Ascending aorta (tissue), 2 donors: ENCODE results near the gene DNAJC6. TPM values are rescaled to one million over a fixed set of nuclear protein-coding genes. Genes with fewer than 3 reads are reported as not detected.

Experiments
- DNase-seq, 2 donors: peaks; one replicate each; pipeline ENCODE4 v3.0.0-alpha.2; 2019; ENCODE audit warnings: low spot score in 2 of 2
- H3K27ac ChIP-seq, 2 donors: fragments of 200-600 bp; sonication (generic); one replicate each; pipeline ENCODE4 v1.5.1; 2016 to 2017; ENCODE audit warnings: mild to moderate bottlenecking in 1 of 2
- H3K27me3 ChIP-seq: fragments of 200-600 bp; sonication (generic); one replicate; pipeline ENCODE4 v1.5.1; 2017
- H3K36me3 ChIP-seq, 2 donors: fragments of 200-600 bp; sonication (generic); one replicate each; pipeline ENCODE4 v1.5.1; 2016
- H3K4me1 ChIP-seq, 2 donors: fragments of 200-600 bp; sonication (generic); one replicate each; pipeline ENCODE4 v1.5.1; 2016 to 2017; ENCODE audit warnings: mild to moderate bottlenecking in 1 of 2
- H3K4me3 ChIP-seq, 2 donors: fragments of 200-600 bp; sonication (generic); one replicate each; pipeline ENCODE4 v1.5.1; 2016 to 2017; ENCODE audit warnings: mild to moderate bottlenecking in 1 of 2
- H3K9me3 ChIP-seq, 2 donors: fragments of 200-600 bp; sonication (generic); one replicate each; pipeline ENCODE4 v1.5.1; 2016
- intact Hi-C: fragments of 100-400 bp; cut with DNase I; formaldehyde crosslinking; loops from one replicate; pipeline ENCODE4 v1.15.1; 2023
- total RNA-seq: library from RNA; depleted of rRNA; stranded (reverse); fragments of >200 nt; gene quantifications from one replicate; pipeline ENCODE4 v1.1.0, GENCODE V29; 2016
- TF ChIP-seq, protein P1 (sequence below), 3 experiments: fragments of 200-600 bp in 2 of 3; fragments of 450-650 bp in 1 of 3; sonication (generic) in 2 of 3; IDR thresholded peaks; one replicate each; pipeline ENCODE4 v1.5.1; 2016 to 2019; ENCODE audit warnings: antibody characterized with exemption in 3 of 3, mild to moderate bottlenecking in 1 of 3, moderate library complexity in 1 of 3

Gene DNAJC6
- total RNA-seq, 1 donor from 2014 or later, result 0.21 TPM

DNA sequence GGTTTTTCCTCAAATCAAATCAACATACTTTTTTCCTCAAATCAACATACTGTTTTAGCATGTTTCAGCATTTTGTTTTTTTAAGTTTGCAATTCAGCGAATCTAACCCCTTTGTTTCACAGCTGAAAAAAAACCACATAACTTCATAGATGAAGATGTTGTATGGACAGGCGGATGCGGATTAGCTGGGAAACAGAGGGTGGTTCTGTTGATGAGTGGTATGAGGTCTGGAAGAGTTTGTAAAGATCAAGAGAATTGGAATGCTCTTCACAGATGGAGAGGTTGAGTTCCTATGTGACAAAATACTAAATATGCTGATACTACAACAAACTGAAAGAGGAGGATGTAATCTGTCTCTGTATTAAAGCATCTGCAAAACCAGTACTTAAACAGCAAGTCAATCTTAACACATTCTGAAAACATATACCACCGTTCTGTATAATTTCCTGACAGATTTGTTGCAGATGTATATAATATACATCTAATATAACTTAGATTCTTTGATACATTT is 100.5 kb downstream of the DNAJC6 start:
- DNase-seq, result no peak
- Histone ChIP-seq H3K36me3 (no peaks in the 10 kb centered on the region), H3K4me1 (no peaks in the 10 kb centered on the region), H3K27me3 (no peaks in the 10 kb centered on the region), H3K9me3 (no peaks in the 10 kb centered on the region), H3K27ac (no peak overlapping the region), H3K4me3 (no peak overlapping the region)
- TF ChIP-seq, protein P1, sequence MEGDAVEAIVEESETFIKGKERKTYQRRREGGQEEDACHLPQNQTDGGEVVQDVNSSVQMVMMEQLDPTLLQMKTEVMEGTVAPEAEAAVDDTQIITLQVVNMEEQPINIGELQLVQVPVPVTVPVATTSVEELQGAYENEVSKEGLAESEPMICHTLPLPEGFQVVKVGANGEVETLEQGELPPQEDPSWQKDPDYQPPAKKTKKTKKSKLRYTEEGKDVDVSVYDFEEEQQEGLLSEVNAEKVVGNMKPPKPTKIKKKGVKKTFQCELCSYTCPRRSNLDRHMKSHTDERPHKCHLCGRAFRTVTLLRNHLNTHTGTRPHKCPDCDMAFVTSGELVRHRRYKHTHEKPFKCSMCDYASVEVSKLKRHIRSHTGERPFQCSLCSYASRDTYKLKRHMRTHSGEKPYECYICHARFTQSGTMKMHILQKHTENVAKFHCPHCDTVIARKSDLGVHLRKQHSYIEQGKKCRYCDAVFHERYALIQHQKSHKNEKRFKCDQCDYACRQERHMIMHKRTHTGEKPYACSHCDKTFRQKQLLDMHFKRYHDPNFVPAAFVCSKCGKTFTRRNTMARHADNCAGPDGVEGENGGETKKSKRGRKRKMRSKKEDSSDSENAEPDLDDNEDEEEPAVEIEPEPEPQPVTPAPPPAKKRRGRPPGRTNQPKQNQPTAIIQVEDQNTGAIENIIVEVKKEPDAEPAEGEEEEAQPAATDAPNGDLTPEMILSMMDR (IDR thresholded peaks at IDR 0.05), result no peak
- intact Hi-C loops, result no loop called here

DNA sequence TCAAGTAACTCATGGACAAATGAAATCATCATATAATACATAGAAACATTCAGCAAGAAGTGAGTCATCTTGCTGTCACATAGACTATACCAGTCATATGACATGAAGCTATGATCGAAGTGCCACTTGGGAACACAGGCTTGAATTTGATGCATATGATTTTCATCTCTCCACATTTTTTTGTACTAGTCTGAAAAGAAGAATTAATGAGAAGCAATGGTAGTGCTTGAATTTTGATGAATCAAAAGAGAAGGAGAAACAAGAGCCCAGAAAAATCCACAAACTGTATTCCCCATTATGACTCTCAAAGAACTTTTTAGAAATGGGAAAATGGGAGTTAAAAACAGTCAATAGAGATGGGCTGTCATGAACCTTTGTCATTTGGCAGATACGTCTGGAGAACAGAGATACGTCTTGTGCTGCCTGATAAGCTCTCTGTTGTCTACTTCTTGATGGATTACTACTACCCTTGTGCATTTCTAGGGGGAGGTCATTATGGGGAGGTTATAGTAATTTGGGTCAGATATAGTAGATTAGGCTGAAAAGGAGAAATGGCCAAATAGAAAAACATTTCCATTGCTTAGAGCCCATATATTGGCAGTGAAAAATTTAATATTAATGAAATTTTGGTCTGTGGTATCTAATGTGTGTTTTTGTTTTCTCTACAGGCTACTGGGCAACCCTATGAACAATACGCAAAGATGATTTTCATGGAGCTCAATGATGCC is 103.1 kb downstream of the DNAJC6 start:
- no peaks in the 10 kb centered on the region for H3K27me3 ChIP-seq
- no peak for DNase-seq
- H3K36me3 ChIP-seq, result no peaks in the 10 kb centered on the region
- intact Hi-C loops, result no loop called here
- no peak overlapping the region for H3K4me3 ChIP-seq
- TF ChIP-seq, protein P1 (IDR thresholded peaks at IDR 0.05), result no peak
- no peaks in the 10 kb centered on the region for H3K4me1 ChIP-seq
- no peak overlapping the region for H3K27ac ChIP-seq
- H3K9me3 ChIP-seq, result no peaks in the 10 kb centered on the region

DNA sequence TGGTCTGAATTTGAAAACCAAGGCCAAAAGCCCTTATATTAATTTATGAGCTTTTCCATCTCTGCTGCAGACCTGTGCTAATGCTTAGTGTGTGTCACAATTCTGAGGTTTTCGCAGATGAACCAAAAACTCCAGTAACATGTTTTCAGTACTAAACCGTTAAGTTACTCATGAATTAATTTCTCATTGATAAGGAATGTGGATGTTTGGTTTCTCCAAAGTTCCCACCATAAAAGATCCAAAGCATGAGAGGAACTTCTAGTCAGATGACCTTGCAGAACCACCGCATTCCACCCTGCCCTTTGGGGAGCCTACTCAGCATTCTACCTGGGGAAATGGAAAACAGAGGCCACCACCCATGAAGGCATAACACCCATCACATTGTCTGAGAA is 103.6 kb downstream of the DNAJC6 start:
- intact Hi-C loops, result no loop called here
- Histone ChIP-seq H3K27me3 (no peaks in the 10 kb centered on the region), H3K9me3 (no peaks in the 10 kb centered on the region), H3K4me3 (no peak overlapping the region), H3K27ac (no peak overlapping the region), H3K36me3 (no peaks in the 10 kb centered on the region), H3K4me1 (no peaks in the 10 kb centered on the region)
- DNase-seq, result no peak
- TF ChIP-seq, protein P1 (IDR thresholded peaks at IDR 0.05), result no peak

DNA sequence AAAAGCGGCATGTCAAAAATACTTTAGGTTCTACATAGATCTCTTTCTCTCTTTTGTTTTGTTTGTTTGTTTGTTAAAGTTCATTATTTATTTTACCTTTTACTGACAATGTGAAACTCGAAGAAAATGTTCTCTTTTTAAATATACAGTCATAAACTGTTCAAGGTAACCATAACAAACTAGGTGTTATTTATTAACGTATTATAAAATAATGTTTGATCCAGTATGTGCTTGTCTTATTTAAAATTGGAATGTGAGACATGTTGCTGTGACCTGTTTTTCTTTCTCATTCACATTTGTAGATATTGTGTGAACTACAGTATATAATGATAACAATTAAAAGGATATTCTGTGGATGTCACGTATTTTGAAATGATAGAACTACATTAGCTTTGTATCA is 105.2 kb downstream of the DNAJC6 start:
- Histone ChIP-seq H3K27ac (no peak overlapping the region), H3K9me3 (no peaks in the 10 kb centered on the region), H3K4me3 (no peak overlapping the region), H3K36me3 (no peaks in the 10 kb centered on the region), H3K4me1 (no peaks in the 10 kb centered on the region), H3K27me3 (no peaks in the 10 kb centered on the region)
- TF ChIP-seq, protein P1 (IDR thresholded peaks at IDR 0.05), result no peak
- intact Hi-C loops, result no loop called here
- no peak for DNase-seq

DNA sequence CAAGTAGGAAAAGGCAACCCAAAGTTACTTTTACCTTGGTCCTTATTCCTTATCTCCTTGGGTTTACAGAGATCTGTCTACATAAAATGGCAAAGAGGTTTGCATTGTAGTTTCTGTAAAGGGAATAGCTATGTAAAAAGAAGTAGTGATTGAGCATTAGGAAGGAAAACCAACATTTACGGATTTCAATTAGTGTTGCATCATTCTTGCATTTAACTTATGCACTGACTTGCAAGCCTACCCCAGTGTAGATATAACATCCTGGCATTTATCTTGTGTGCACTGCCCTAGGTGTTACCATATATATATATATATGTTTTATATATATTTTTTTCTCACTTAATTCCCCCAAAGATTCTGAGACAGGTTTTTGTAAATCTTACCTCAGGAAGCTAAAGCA is 107.4 kb downstream of the DNAJC6 start:
- TF ChIP-seq, protein P1 (IDR thresholded peaks at IDR 0.05), result no peak
- intact Hi-C loops, result no loop called here
- DNase-seq, result no peak
- Histone ChIP-seq H3K4me3 (no peak overlapping the region), H3K36me3 (no peaks in the 10 kb centered on the region), H3K27me3 (no peaks in the 10 kb centered on the region), H3K9me3 (no peaks in the 10 kb centered on the region), H3K4me1 (no peaks in the 10 kb centered on the region), H3K27ac (no peak overlapping the region)
